HEK293 (cell line): ENCODE results near the gene RHBDL2.

ENCODE experiments used
- CTCF ChIP-seq: fragments of 450-650 bp; formaldehyde crosslinking; IDR thresholded peaks from 2 replicates; pipeline ENCODE4 v1.5.1; 2016; ENCODE audit warnings: missing biosample characterization, missing genetic modification characterization
- REPIN1 ChIP-seq: fragments of 450-650 bp; formaldehyde crosslinking; IDR thresholded peaks from 2 replicates; pipeline ENCODE4 v1.5.1; 2017; ENCODE audit warnings: missing biosample characterization, missing genetic modification characterization, low read depth
- ZIC2 ChIP-seq: fragments of 450-650 bp; formaldehyde crosslinking; IDR thresholded peaks from 2 replicates; pipeline ENCODE4 v1.5.1; 2016; ENCODE audit warnings: missing biosample characterization, missing genetic modification characterization
- ZNF24 ChIP-seq: fragments of 450-650 bp; formaldehyde crosslinking; IDR thresholded peaks from 2 replicates; pipeline ENCODE4 v1.5.1; 2016; ENCODE audit warnings: missing biosample characterization, missing genetic modification characterization
- TF ChIP-seq, protein P1 (sequence below): fragments of 450-650 bp; formaldehyde crosslinking; IDR thresholded peaks from 2 replicates; pipeline ENCODE4 v1.5.1; 2016; ENCODE audit warnings: missing biosample characterization, missing genetic modification characterization
- TF ChIP-seq, protein P2 (sequence below): fragments of 450-650 bp; formaldehyde crosslinking; IDR thresholded peaks from 2 replicates; pipeline ENCODE4 v1.5.1; 2016; ENCODE audit warnings: missing biosample characterization, missing genetic modification characterization

GRCh38 chr1:38898653-38899230, 42.9 kb downstream of the RHBDL2 start:
- no peak for TF ChIP-seq CTCF (tag by site-specific recombination)
- no peak for TF ChIP-seq ZIC2
- no peak for TF ChIP-seq ZNF24
- no peak for TF ChIP-seq REPIN1 (tag by site-specific recombination)
- TF ChIP-seq, protein P1, sequence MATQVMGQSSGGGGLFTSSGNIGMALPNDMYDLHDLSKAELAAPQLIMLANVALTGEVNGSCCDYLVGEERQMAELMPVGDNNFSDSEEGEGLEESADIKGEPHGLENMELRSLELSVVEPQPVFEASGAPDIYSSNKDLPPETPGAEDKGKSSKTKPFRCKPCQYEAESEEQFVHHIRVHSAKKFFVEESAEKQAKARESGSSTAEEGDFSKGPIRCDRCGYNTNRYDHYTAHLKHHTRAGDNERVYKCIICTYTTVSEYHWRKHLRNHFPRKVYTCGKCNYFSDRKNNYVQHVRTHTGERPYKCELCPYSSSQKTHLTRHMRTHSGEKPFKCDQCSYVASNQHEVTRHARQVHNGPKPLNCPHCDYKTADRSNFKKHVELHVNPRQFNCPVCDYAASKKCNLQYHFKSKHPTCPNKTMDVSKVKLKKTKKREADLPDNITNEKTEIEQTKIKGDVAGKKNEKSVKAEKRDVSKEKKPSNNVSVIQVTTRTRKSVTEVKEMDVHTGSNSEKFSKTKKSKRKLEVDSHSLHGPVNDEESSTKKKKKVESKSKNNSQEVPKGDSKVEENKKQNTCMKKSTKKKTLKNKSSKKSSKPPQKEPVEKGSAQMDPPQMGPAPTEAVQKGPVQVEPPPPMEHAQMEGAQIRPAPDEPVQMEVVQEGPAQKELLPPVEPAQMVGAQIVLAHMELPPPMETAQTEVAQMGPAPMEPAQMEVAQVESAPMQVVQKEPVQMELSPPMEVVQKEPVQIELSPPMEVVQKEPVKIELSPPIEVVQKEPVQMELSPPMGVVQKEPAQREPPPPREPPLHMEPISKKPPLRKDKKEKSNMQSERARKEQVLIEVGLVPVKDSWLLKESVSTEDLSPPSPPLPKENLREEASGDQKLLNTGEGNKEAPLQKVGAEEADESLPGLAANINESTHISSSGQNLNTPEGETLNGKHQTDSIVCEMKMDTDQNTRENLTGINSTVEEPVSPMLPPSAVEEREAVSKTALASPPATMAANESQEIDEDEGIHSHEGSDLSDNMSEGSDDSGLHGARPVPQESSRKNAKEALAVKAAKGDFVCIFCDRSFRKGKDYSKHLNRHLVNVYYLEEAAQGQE (tag by site-specific recombination): no peak
- TF ChIP-seq, protein P2, sequence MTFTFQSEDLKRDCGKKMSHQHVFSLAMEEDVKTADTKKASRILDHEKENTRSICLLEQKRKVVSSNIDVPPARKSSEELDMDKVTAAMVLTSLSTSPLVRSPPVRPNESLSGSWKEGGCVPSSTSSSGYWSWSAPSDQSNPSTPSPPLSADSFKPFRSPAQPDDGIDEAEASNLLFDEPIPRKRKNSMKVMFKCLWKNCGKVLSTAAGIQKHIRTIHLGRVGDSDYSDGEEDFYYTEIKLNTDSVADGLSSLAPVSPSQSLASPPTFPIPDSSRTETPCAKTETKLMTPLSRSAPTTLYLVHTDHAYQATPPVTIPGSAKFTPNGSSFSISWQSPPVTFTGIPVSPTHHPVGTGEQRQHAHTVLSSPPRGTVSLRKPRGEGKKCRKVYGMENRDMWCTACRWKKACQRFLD (tag by site-specific recombination): no peak
